Cardiac septum (tissue), 1 donor: Measurements from ENCODE around the gene UBE3C. TPM values are rescaled to one million over a fixed set of nuclear protein-coding genes. Genes with fewer than 3 reads are reported as not detected.

Experiments
- DNase-seq: peaks from one replicate; pipeline ENCODE4 v3.0.0-alpha.2; 2020; ENCODE audit warnings: low spot score
- intact Hi-C: fragments of 100-400 bp; cut with DNase I; formaldehyde crosslinking; loops from one replicate; pipeline ENCODE4 v1.14.0; 2022
- total RNA-seq: library from RNA; stranded (reverse); fragmentation: NEBNext Ultra II Directional; extraction: Animal tissue kit (Norgen Biotek cat#: 25700); gene quantifications from one replicate; pipeline ENCODE4 v1.2.1, GENCODE V29; 2021
- donor health status: DM: no; HTN: no; CAD: no.

The UBE3C gene
- total RNA-seq, 1 donor from 2014 or later: 50.8 TPM

- no peak for DNase-seq
These were observed 168.4 kb downstream of the UBE3C start for GRCh38 chr7:157306846-157307838.

GRCh38 chr7:157309988-157310668 lies 171.4 kb downstream of the UBE3C start:
- intact Hi-C loops: no loop called here
- no peak for DNase-seq

More at GRCh38 chr7:157306846-157307838, 168.4 kb downstream of the UBE3C start:
- intact Hi-C loops: no loop called here

- intact Hi-C loops: no loop called here
- DNase-seq: no peak
These were observed 172.0 kb downstream of the UBE3C start for GRCh38 chr7:157310676-157311185.

- intact Hi-C loops: no loop called here
- no peak for DNase-seq
These were observed 174.2 kb downstream of the UBE3C start for GRCh38 chr7:157312941-157313340.

- intact Hi-C loops: no loop called here
- no peak for DNase-seq
These were observed 174.9 kb downstream of the UBE3C start for GRCh38 chr7:157313645-157314044.

GRCh38 chr7:157318015-157318706 lies 179.4 kb downstream of the UBE3C start:
- intact Hi-C loops: no loop called here
- no peak for DNase-seq

Other genes with a start within 250 kb of the UBE3C start
- gene LMBR1, start 245.7 kb upstream of the UBE3C start, total RNA-seq: 40.3 TPM
- 13.0 TPM for gene NOM1, start 189.2 kb upstream of the UBE3C start, total RNA-seq
- not detected for gene MNX1, start 128.3 kb upstream of the UBE3C start, total RNA-seq
- gene DNAJB6, start 198.1 kb downstream of the UBE3C start, total RNA-seq: 171 TPM